Measurements from ENCODE around the gene CDK6.

DNA sequence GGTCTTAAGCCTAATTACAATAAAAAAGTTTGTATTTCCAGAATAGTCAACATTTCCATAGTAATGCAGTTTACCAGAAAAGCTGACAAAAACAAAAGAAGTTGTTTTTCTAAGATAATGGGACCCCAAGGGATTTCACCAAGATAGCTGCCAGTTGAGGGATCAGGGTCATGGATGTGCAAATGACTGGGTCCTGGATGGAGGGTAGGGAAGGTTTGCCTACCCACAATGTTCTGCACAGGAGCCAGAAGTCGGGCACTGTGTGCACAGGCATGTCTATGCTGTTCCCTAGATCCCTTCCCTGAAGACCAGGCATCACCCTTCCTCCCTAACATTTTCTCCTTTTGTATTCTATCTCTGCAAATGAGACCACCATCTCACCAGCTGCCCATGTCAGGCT, 152.1 kb downstream of the CDK6 start:
- no peak for TF ChIP-seq POLR2AphosphoS5 (IDR thresholded peaks at IDR 0.05)
- no peak for TF ChIP-seq POLR2A (IDR thresholded peaks at IDR 0.05; ENCODE audit: low read depth)
